Smooth muscle cell (in vitro differentiated cells): ENCODE results near the gene SASH3. TPM values are rescaled to one million over a fixed set of nuclear protein-coding genes. Genes with fewer than 3 reads are reported as not detected.

Source experiments
- DNase-seq: peaks from one replicate; lab custom pipeline; 2025; ENCODE audit not compliant: unreplicated experiment; lab: John Stamatoyannopoulos, UW
- H2AFZ ChIP-seq: fragments of 200-600 bp; sonication (generic); 2 replicates; pipeline ENCODE4 v1.6.0; 2016; ENCODE audit warnings: antibody characterized with exemption, low read depth, mild to moderate bottlenecking
- H3F3A ChIP-seq: fragments of 200-600 bp; sonication (generic); 2 replicates; pipeline ENCODE4 v1.6.0; 2017; ENCODE audit warnings: antibody characterized with exemption, low read depth
- H3K27ac ChIP-seq: fragments of 200-600 bp; sonication (generic); 2 replicates; pipeline ENCODE4 v1.5.1; 2016; ENCODE audit warnings: low read depth, mild to moderate bottlenecking
- H3K27me3 ChIP-seq: fragments of 200-600 bp; sonication (generic); 2 replicates; pipeline ENCODE4 v1.6.1; 2016; ENCODE audit warnings: low read depth, mild to moderate bottlenecking
- H3K36me3 ChIP-seq: fragments of 200-600 bp; sonication (generic); 2 replicates; pipeline ENCODE4 v1.5.1; 2016; ENCODE audit warnings: low read depth
- H3K4me1 ChIP-seq: fragments of 200-600 bp; sonication (generic); 2 replicates; pipeline ENCODE4 v1.5.1; 2016; ENCODE audit warnings: low read depth
- H3K4me2 ChIP-seq: fragments of 200-600 bp; sonication (generic); 2 replicates; pipeline ENCODE4 v1.6.0; 2016; ENCODE audit warnings: mild to moderate bottlenecking
- H3K4me3 ChIP-seq: fragments of 200-600 bp; sonication (generic); 2 replicates; pipeline ENCODE4 v1.5.1; 2016; ENCODE audit warnings: mild to moderate bottlenecking
- H3K79me2 ChIP-seq: fragments of 200-600 bp; sonication (generic); 2 replicates; pipeline ENCODE4 v1.6.0; 2016; ENCODE audit warnings: low read depth, mild to moderate bottlenecking
- H3K9ac ChIP-seq: fragments of 200-600 bp; sonication (generic); 2 replicates; pipeline ENCODE4 v1.6.0; 2016; ENCODE audit warnings: low read depth
- H3K9me3 ChIP-seq: fragments of 200-600 bp; sonication (generic); replicated peaks from 2 replicates; pipeline ENCODE4 v1.5.1; 2016; ENCODE audit warnings: low read depth
- H4K20me1 ChIP-seq: fragments of 200-600 bp; sonication (generic); 2 replicates; pipeline ENCODE4 v1.6.0; 2016; ENCODE audit warnings: low read depth
- CTCF ChIP-seq: fragments of 200-600 bp; sonication (generic); IDR thresholded peaks from 2 replicates; pipeline ENCODE4 v1.5.1; 2017; ENCODE audit warnings: borderline replicate concordance, mild to moderate bottlenecking, antibody characterized with exemption; ENCODE audit not compliant: insufficient read depth, poor library complexity, severe bottlenecking
- WGBS: methylation state at CpG from one replicate; pipeline ENCODE4 v1.1.7; 2016; ENCODE audit warnings: low lambda C conversion rate; 5-methylcytosine and 5-hydroxymethylcytosine counted together
- polyA plus RNA-seq: library from polyadenylated mRNA; unstranded; fragments of >200 nt; fragmentation: Nextera tagmentation; extraction: Ambion mirVana; gene quantifications from 2 replicates; pipeline ENCODE4 v1.2.1, GENCODE V29; 2016
- total RNA-seq: library from RNA; depleted of rRNA; stranded (reverse); fragments of >200 nt; gene quantifications from 2 replicates; pipeline ENCODE4 v1.2.3, GENCODE V29; 2014

SASH3 gene
- total and polyA plus RNA-seq, 2 experiments from 2014 or later, result not detected

- H3K4me3 ChIP-seq, result no peak overlapping the region
- H3K36me3 ChIP-seq, result no peaks in the 10 kb centered on the region
- H3K79me2 ChIP-seq, result no peaks in the 10 kb centered on the region
- DNase-seq, result no peak
- no peaks in the 10 kb centered on the region for H3F3A ChIP-seq
- WGBS, result 61% methylated on average over 22 of the region's 22 CpGs
- no peaks in the 10 kb centered on the region for H3K9me3 ChIP-seq
- no peak overlapping the region for H3K4me2 ChIP-seq
- no peaks in the 10 kb centered on the region for H4K20me1 ChIP-seq
- peak; percentile 27 for TF ChIP-seq CTCF
- no peaks in the 10 kb centered on the region for H3K27me3 ChIP-seq
- no peak overlapping the region for H2AFZ ChIP-seq
- H3K4me1 ChIP-seq, result no peaks in the 10 kb centered on the region
- no peak overlapping the region for H3K27ac ChIP-seq
- H3K9ac ChIP-seq, result no peak overlapping the region
Measured at GRCh38 chrX:129754056-129755024, 25.4 kb upstream of the SASH3 start.

- no peak overlapping the region for H3K4me3 ChIP-seq
- H3F3A ChIP-seq, result no peaks in the 10 kb centered on the region
Measured at GRCh38 chrX:129755779-129756650, 23.7 kb upstream of the SASH3 start.

GRCh38 chrX:129759576-129760061 lies 20.1 kb upstream of the SASH3 start:
- H3K4me2 ChIP-seq, result no peak overlapping the region

More at GRCh38 chrX:129755779-129756650, 23.7 kb upstream of the SASH3 start:
- Histone ChIP-seq H3K27me3 (no peaks in the 10 kb centered on the region), H3K36me3 (no peaks in the 10 kb centered on the region), H3K9me3 (no peaks in the 10 kb centered on the region), H3K9ac (no peak overlapping the region), H3K4me1 (no peaks in the 10 kb centered on the region), H3K4me2 (no peak overlapping the region), H3K79me2 (no peaks in the 10 kb centered on the region), H3K27ac (no peak overlapping the region), H4K20me1 (no peaks in the 10 kb centered on the region), H2AFZ (no peak overlapping the region)
- WGBS, result 81% methylated on average over 18 of the region's 18 CpGs
- TF ChIP-seq CTCF, result no peak
- DNase-seq, result no peak

More at GRCh38 chrX:129759576-129760061, 20.1 kb upstream of the SASH3 start:
- whole genome bisulfite sequencing, result 66% methylated on average over 14 of the region's 14 CpGs
- Histone ChIP-seq H3K36me3 (no peaks in the 10 kb centered on the region), H3K9me3 (no peaks in the 10 kb centered on the region), H2AFZ (no peak overlapping the region), H3K4me1 (no peaks in the 10 kb centered on the region), H3K79me2 (no peaks in the 10 kb centered on the region), H4K20me1 (no peaks in the 10 kb centered on the region), H3K27me3 (no peaks in the 10 kb centered on the region), H3K27ac (no peak overlapping the region), H3K4me3 (no peak overlapping the region), H3K9ac (no peak overlapping the region), H3F3A (no peaks in the 10 kb centered on the region)
- DNase-seq, result no peak
- no peak for TF ChIP-seq CTCF
